ENCODE measurements around the gene TUBGCP2.

DNA sequence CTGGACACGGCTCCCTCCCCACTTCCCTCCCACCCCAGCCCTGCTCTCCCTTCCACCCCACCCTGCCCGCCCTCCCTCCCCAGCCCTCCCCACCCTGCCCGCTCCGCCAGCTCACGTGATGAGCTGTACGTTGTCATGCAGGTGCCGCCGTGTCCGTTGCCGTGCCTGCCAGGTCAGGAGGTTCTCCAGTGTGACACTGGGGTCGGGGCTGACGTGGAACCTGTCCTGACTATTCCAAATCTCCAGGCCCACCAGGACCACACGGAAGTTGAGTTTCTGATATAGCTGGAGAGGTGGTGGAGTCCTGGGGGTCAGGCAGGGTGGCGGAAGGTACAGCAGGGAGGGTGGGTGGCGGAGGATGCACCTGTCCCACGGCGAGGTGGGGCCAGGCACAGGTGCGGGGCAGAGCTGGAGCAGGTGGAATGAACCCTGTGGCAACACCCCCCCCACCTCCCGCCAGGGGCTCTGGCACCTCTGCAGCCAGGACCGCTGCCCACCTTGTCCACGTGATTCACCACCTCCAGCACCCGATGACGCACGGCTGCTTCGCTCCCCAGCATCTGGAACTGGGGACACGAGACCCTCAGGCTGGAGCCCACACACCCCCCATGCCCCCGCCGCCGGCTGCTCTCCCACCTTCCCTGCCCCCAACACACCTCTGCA lies 36.2 kb downstream of the TUBGCP2 start:
- TF ChIP-seq CTCF (IDR thresholded peaks at IDR 0.05) = no peak
- no peak for TF ChIP-seq POLR2A (IDR thresholded peaks at IDR 0.05)

Data from suprapubic skin (tissue), 3 donors.